BLaER1 treated with 17β-estradiol and CSF1 and Interleukin-3, amounts not matched to agents 10 nM and 100 nM (cell line): ENCODE results near the gene PRDM1.

Experiments
- H3K27ac ChIP-seq, 11 experiments: shearing (Covaris generic); formaldehyde crosslinking; 2 replicates each; pipeline ENCODE4 v1.8.1; 2022
- H3K27me3 ChIP-seq, 11 experiments: shearing (Covaris generic); formaldehyde crosslinking; 2 replicates each; pipeline ENCODE4 v1.8.1; 2022
- H3K36me3 ChIP-seq, 11 experiments: shearing (Covaris generic); formaldehyde crosslinking; 2 replicates each; pipeline ENCODE4 v1.8.1; 2022
- H3K4me1 ChIP-seq, 10 experiments: shearing (Covaris generic); formaldehyde crosslinking; 2 replicates each; pipeline ENCODE4 v1.8.1; 2022
- H3K4me2 ChIP-seq, 11 experiments: shearing (Covaris generic); formaldehyde crosslinking; 2 replicates each; pipeline ENCODE4 v1.8.1; 2022
- H3K4me3 ChIP-seq, 10 experiments: shearing (Covaris generic); formaldehyde crosslinking; 2 replicates each; pipeline ENCODE4 v1.8.1; 2022
- H3K9ac ChIP-seq, 11 experiments: shearing (Covaris generic); formaldehyde crosslinking; 2 replicates each; pipeline ENCODE4 v1.8.1; 2022
- H3K9me3 ChIP-seq, 11 experiments: shearing (Covaris generic); formaldehyde crosslinking; replicated peaks in 1 of 11; 2 replicates each; pipeline ENCODE4 v1.8.1; 2022
- H4K20me1 ChIP-seq, 11 experiments: shearing (Covaris generic); formaldehyde crosslinking; 2 replicates each; pipeline ENCODE4 v1.8.1; 2022
- Cebpa-rat ChIP-seq, 11 experiments: shearing (Covaris generic); IDR thresholded peaks; 2 replicates each; pipeline ENCODE4 v1.8.1; 2022

The PRDM1 gene

DNA sequence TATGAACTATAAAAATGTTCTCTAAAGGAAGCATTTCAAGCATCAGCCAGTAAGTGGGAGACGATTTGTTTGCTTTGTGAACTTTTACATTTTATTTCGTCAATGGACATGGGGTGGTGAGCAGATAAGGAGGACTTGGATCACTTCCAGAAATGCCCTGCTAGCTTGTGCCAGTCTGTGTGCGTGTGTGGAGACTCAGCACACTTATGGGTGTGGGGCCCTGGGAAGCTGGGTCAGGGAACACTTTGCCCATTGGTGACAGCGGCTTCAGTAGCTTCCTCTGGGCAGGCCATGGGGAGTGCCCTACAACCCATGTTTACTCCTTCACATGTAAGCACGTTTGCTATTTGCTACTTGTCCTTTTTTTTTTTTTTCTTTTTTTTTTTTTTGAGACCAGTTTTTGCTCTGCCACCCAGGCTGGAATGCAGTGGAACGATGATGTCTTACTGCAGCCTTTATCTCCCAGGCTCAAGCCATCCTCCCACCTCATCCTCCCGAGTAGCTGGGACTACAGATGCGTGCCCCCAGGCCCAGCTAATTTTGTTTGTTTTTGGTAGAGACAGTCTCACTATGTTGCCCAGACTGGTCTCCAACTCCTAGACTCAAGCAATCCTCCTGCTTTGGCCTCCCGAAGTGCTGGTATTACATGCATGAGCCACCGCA, 24.2 kb downstream of the PRDM1 start:
- no peak overlapping the region for H3K9ac ChIP-seq
- no peaks in the 10 kb centered on the region for H3K27me3 ChIP-seq
- H3K9me3 ChIP-seq, result peaks cover 0 to 21% (median 6%) of the 10 kb centered on the region in 11 experiments; a peak in 16 of 22 replicates
- H4K20me1 ChIP-seq, result peaks cover 0 to 58% (median 22%) of the 10 kb centered on the region in 11 experiments; a peak in 16 of 22 replicates
- no peak overlapping the region for H3K27ac ChIP-seq
- no peak for TF ChIP-seq Cebpa-rat (IDR thresholded peaks at IDR 0.05)
- H3K4me3 ChIP-seq, result no peak overlapping the region
- peaks cover 28 to 68% (median 32%) of the 10 kb centered on the region in 10 experiments for H3K4me1 ChIP-seq
- peaks cover 11 to 51% (median 40%) of the 10 kb centered on the region in 11 experiments; a peak in 21 of 22 replicates for H3K36me3 ChIP-seq
- H3K4me2 ChIP-seq, result 0 out of 22 replicates have a peak overlapping the region, but pooled peaks of 1 of the 11 experiments have one; percentile 75

DNA sequence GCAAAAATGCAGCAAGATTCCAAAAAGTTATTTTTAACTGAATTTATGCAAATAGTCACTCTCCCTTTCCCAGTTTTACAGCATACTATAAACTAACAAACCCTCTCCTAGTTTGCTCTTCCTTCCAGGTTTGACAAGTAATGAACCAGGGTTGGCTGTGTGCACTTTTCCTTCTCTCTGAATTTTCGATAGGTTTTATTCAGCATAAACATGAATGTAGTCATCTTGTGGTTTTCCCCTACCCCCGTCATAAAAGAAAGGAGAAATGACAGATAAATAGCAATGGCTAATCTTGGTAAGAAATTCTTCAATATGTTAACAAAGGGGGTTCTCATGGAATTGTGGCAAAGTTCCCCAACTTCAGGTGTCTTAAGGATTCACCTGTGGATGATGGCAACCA, 26.3 kb downstream of the PRDM1 start:
- Histone ChIP-seq H3K9ac (no peak overlapping the region), H3K36me3 (peaks cover 0 to 30% (median 19%) of the 10 kb centered on the region in 11 experiments; a peak in 19 of 22 replicates), H3K4me2 (peak overlapping the region; percentile 45 to 75 (median 60)), H3K27me3 (no peaks in the 10 kb centered on the region), H3K9me3 (no peaks in the 10 kb centered on the region), H3K27ac (no peak overlapping the region), H3K4me3 (no peak overlapping the region), H4K20me1 (peaks cover 0 to 37% (median under 1%) of the 10 kb centered on the region in 11 experiments; a peak in 8 of 22 replicates), H3K4me1 (peaks cover 44 to 70% (median 51%) of the 10 kb centered on the region in 10 experiments)
- TF ChIP-seq Cebpa-rat (IDR thresholded peaks at IDR 0.05), result no peak

DNA sequence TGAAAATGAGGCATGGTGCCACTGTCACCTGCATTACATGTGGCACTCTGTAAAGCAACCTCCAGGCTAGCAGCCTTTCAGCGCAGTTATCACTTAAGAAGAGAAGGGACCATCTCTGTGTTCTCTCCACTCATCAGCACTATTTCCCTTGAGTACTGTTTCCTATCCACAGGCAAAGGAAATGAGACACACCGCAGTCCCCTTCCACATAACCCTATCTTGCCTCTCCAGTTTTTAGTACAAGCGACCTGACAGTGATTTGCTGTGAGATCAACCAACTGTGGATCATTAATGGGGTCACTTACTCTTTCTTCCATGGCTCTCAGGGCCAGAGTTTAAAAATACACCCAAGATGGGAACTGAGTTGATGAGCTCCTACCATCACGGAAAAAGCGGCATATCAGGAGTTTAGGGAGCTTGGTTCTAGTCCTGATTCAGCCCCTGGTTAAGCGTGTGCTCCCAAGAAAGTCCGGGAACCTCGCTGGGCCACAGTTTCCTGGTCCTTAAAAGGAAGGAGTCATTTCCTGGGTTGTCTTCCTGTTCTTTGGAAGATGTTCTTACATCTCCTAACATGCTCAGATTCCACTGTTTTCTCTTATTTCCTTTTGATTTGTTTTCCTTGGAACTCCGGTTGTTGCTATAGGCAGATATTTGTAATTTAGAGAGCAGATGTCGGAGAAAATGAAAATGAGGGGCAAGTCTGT, 27.3 kb downstream of the PRDM1 start:
- Histone ChIP-seq H3K9ac (no peak overlapping the region), H3K4me1 (peaks cover 53 to 80% (median 61%) of the 10 kb centered on the region in 10 experiments), H3K36me3 (peaks cover 0 to 20% (median 11%) of the 10 kb centered on the region in 11 experiments; a peak in 17 of 22 replicates), H3K4me3 (no peak overlapping the region), H3K27ac (no peak overlapping the region; a peak in 1 of 22 replicates), H3K9me3 (no peaks in the 10 kb centered on the region; a peak in 1 of 22 replicates), H3K27me3 (no peaks in the 10 kb centered on the region), H4K20me1 (peaks cover 0 to 27% (median 0%) of the 10 kb centered on the region in 11 experiments; a peak in 2 of 22 replicates), H3K4me2 (peak overlapping the region; percentile 37 to 75 (median 60))
- no peak for TF ChIP-seq Cebpa-rat (IDR thresholded peaks at IDR 0.05)

DNA sequence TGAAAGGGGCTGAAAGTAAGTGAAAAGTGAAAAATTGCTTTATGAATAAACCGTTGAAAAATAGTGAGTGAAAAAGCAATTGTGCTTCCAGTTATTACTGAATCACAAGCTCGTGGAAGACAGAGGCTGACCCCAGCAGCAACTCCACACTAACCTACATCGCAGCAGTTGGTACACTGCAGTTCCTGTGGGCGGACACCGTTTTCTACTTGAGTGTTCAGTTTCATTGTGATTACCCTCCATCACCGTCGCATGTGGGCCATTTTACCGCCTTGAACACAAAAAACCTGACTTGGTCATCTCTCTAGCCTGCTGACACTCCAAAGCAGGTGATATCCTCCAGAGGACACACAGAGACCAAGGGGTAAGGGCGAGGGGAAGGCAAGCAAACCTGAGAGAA, 28.4 kb downstream of the PRDM1 start:
- Histone ChIP-seq H3K36me3 (peaks cover 0 to 9% (median 2%) of the 10 kb centered on the region in 11 experiments; a peak in 6 of 22 replicates), H3K27ac (no peak overlapping the region), H3K9me3 (no peaks in the 10 kb centered on the region; a peak in 1 of 22 replicates), H3K27me3 (no peaks in the 10 kb centered on the region), H3K4me1 (peaks cover 64 to 91% (median 72%) of the 10 kb centered on the region in 10 experiments), H3K4me3 (no peak overlapping the region), H3K9ac (no peak overlapping the region), H3K4me2 (peak overlapping the region; percentile 16 to 70 (median 48); a peak in 19 of 22 replicates), H4K20me1 (peaks cover 0 to 16% (median 0%) of the 10 kb centered on the region in 11 experiments; a peak in 2 of 22 replicates)
- no peak for TF ChIP-seq Cebpa-rat (IDR thresholded peaks at IDR 0.05)

DNA sequence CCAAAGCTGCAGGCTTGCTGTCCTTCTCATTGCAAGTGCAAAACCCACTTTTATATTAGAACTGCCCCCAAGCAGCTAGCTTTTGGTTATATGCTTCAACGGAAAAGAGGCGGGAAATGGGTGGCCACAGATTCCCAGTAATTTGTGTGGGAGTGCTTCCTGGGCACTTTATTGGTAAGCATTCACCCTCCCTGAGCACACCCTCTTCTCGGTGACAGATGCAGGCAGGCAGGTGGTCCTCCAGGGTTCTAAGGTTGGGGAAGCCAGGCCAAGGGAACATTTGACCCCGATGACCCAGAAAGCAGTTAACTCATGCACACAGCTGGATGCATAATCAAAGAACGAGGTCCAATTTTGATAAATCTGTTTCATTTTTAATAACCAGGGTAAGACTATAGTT, 29.1 kb downstream of the PRDM1 start:
- Histone ChIP-seq H3K9me3 (no peaks in the 10 kb centered on the region; a peak in 1 of 22 replicates), H3K9ac (no peak overlapping the region), H3K27me3 (no peaks in the 10 kb centered on the region), H3K4me3 (no peak overlapping the region), H3K36me3 (peaks cover 0 to under 1% (median 0%) of the 10 kb centered on the region in 11 experiments; a peak in 1 of 22 replicates), H4K20me1 (peaks cover 0 to 8% (median 0%) of the 10 kb centered on the region in 11 experiments; a peak in 2 of 22 replicates), H3K27ac (no peak overlapping the region), H3K4me1 (peaks cover 71 to 99% (median 80%) of the 10 kb centered on the region in 10 experiments), H3K4me2 (peak overlapping the region; percentile 16 to 70 (median 48); a peak in 21 of 22 replicates)
- no peak for TF ChIP-seq Cebpa-rat (IDR thresholded peaks at IDR 0.05)

DNA sequence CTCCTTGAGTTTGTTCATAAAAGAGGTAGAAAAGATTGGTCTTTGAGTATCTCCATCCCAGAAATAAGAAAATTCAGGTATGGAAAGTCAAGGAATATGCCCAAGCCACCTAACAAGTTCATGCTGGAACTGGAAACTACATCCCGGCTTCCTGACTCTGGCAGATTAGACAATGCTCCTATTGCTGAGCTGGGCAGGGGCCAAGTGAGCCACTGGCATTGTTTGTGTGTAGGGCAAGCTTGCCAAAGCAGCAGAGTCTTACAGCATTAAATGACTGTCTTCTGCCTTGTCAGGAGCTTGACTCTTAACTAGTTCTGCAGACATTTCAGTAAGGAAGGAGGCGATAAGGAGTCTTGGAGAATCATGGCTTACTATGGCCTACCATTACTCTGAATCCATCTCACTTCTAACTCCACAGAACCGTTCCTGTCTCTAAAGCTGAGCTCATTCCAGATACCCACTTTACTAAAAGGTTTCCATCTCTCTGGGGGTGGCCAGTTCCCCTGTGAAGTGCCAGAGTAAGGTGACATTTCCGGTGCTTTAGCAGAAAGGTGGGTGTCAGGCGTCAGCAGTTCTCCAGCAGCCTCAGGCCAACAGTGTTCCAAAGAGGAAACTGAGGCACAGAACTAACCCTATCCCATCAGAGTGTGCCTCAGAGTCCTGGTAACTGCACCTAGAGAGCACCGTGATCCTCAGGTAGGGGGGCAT, 30.1 kb downstream of the PRDM1 start:
- H3K9me3 ChIP-seq, result no peaks in the 10 kb centered on the region; a peak in 1 of 22 replicates
- no peaks in the 10 kb centered on the region for H3K36me3 ChIP-seq
- H3K27me3 ChIP-seq, result no peaks in the 10 kb centered on the region
- peaks cover 71 to 96% (median 83%) of the 10 kb centered on the region in 10 experiments for H3K4me1 ChIP-seq
- no peak overlapping the region for H3K9ac ChIP-seq
- no peak for TF ChIP-seq Cebpa-rat (IDR thresholded peaks at IDR 0.05)
- peak overlapping the region; percentile 37 to 69 (median 55); a peak in 19 of 22 replicates for H3K4me2 ChIP-seq
- no peak overlapping the region for H3K4me3 ChIP-seq
- H3K27ac ChIP-seq, result no peak overlapping the region
- H4K20me1 ChIP-seq, result no peaks in the 10 kb centered on the region; a peak in 1 of 22 replicates

DNA sequence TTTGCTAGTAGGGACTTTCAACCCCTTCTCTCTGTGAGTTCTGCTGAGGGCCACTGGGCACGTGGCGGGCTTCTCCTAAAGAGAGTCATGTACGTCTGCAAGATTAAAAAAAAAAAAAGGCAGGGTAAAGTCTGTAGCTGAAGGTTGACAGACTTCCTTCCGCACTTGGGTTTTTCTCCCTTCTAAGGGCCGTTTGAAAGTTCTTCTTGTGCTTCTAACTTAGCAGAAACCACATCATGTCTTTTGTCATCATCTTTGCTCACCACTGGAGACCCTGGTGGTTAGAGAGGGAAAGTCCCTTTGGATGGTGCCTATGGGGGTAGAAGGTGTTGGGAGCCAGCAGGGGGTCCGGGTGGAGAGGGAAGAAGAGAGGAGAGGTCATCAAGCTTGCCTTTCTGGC, 31.4 kb downstream of the PRDM1 start:
- Histone ChIP-seq H3K9ac (no peak overlapping the region; a peak in 2 of 22 replicates), H3K4me1 (peaks cover 64 to 85% (median 76%) of the 10 kb centered on the region in 10 experiments), H3K9me3 (no peaks in the 10 kb centered on the region; a peak in 1 of 22 replicates), H4K20me1 (no peaks in the 10 kb centered on the region), H3K4me3 (no peak overlapping the region), H3K27me3 (no peaks in the 10 kb centered on the region), H3K4me2 (peak overlapping the region; percentile 26 to 69 (median 55)), H3K27ac (peak overlapping the region in 8 of 11 experiments; percentile 9 to 43 (median 34); a peak in 7 of 22 replicates), H3K36me3 (no peaks in the 10 kb centered on the region)
- TF ChIP-seq Cebpa-rat (IDR thresholded peaks at IDR 0.05), result no peak

DNA sequence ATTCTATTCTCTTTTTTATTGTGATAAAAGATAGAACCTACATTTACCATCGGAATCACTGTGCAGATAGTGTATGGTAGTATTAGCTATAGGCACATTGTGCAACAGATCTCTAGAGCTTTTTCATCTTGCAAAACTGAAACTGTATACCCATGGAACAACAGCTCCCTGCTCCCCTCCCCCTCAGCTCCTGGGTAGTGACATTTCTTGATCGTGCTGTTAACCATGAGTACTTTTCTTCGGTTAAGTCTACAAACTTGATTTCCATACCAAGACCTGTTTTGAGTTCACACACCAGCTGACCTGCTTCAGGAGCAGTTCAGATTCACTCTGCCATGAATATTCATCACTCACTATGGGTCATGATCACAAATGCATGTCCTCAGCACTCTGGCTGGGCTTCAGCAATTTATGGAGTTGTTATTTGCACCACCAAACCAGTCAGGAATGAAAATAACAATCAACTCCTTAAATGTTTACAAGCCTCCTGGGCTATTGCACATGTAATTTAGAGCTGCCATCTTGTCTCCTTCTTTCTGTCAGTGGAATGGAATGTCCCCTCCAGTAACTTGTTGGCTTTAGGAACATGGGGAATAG, 32.8 kb downstream of the PRDM1 start:
- H3K27ac ChIP-seq, result peak overlapping the region in 2 of 11 experiments; percentile 42 to 43; a peak in 4 of 22 replicates
- TF ChIP-seq Cebpa-rat (IDR thresholded peaks at IDR 0.05), result no peak; a peak in 1 of 22 replicates
- no peaks in the 10 kb centered on the region for H3K36me3 ChIP-seq
- H3K27me3 ChIP-seq, result no peaks in the 10 kb centered on the region
- H4K20me1 ChIP-seq, result no peaks in the 10 kb centered on the region
- H3K4me2 ChIP-seq, result peak overlapping the region in 10 of 11 experiments; percentile 26 to 69 (median 46); a peak in 20 of 22 replicates
- no peak overlapping the region for H3K9ac ChIP-seq
- H3K4me3 ChIP-seq, result no peak overlapping the region
- H3K9me3 ChIP-seq, result no peaks in the 10 kb centered on the region; a peak in 1 of 22 replicates
- H3K4me1 ChIP-seq, result peaks cover 66 to 86% (median 77%) of the 10 kb centered on the region in 10 experiments
